GM23338 (cell line): ENCODE results near the gene PNMA1. TPM values are rescaled to one million over a fixed set of nuclear protein-coding genes. Genes with fewer than 3 reads are reported as not detected.

Experiments used
- ATAC-seq: fragments of 200-7000 bp; cut with Tn5 transposase; 3 replicates; pipeline ENCODE4 v1.9.1; 2020
- DNase-seq: peaks from one replicate; pipeline ENCODE4 v3.0.0-alpha.2; 2015; ENCODE audit warnings: low spot score
- H2AFZ ChIP-seq: fragments of 200-600 bp; sonication (generic); 2 replicates; pipeline ENCODE4 v1.8.0; 2016; ENCODE audit warnings: antibody characterized with exemption, mild to moderate bottlenecking, moderate library complexity
- H3F3A ChIP-seq: fragments of 200-600 bp; sonication (generic); replicated peaks from 2 replicates; pipeline ENCODE4 v1.8.0; 2017; ENCODE audit warnings: antibody characterized with exemption, mixed run types, low read depth
- H3K27ac ChIP-seq: fragments of 200-600 bp; sonication (generic); 2 replicates; pipeline ENCODE4 v1.6.1; 2016; ENCODE audit warnings: low read depth
- H3K27me3 ChIP-seq: fragments of 200-600 bp; sonication (generic); 2 replicates; pipeline ENCODE4 v1.8.0; 2016; ENCODE audit warnings: mild to moderate bottlenecking, mixed run types, moderate library complexity; ENCODE audit not compliant: insufficient read depth
- H3K36me3 ChIP-seq: fragments of 200-600 bp; sonication (generic); 2 replicates; pipeline ENCODE4 v1.8.0; 2016; ENCODE audit warnings: mild to moderate bottlenecking; ENCODE audit not compliant: insufficient read depth
- H3K4me1 ChIP-seq: fragments of 200-600 bp; sonication (generic); 2 replicates; pipeline ENCODE4 v1.8.0; 2016; ENCODE audit warnings: mild to moderate bottlenecking, moderate library complexity; ENCODE audit not compliant: insufficient read depth
- H3K4me2 ChIP-seq: fragments of 200-600 bp; sonication (generic); 2 replicates; pipeline ENCODE4 v1.7.1; 2017; ENCODE audit warnings: mixed run types
- H3K4me3 ChIP-seq: fragments of 200-600 bp; sonication (generic); 2 replicates; pipeline ENCODE4 v1.6.1; 2016; ENCODE audit warnings: mixed run types
- H3K79me2 ChIP-seq: fragments of 200-600 bp; sonication (generic); replicated peaks from 2 replicates; pipeline ENCODE4 v1.8.0; 2017; ENCODE audit warnings: mild to moderate bottlenecking; ENCODE audit not compliant: insufficient read depth
- H3K9me2 ChIP-seq: fragments of 200-600 bp; sonication (generic); 2 replicates; pipeline ENCODE4 v1.8.0; 2017; ENCODE audit not compliant: insufficient read depth
- H4K20me1 ChIP-seq: fragments of 200-600 bp; sonication (generic); replicated peaks from 2 replicates; pipeline ENCODE4 v1.8.0; 2017; ENCODE audit warnings: mild to moderate bottlenecking; ENCODE audit not compliant: insufficient read depth
- H3K27ac Mint-ChIP-seq: 2 replicates; pipeline ENCODE4 v1.8.0; 2020; ENCODE audit warnings: inconsistent platforms, mild to moderate bottlenecking, moderate library complexity, mixed read lengths
- H3K27me3 Mint-ChIP-seq: 3 replicates; pipeline ENCODE4 v1.8.0; 2022; ENCODE audit warnings: low read depth, mild to moderate bottlenecking, moderate library complexity, mixed read lengths, inconsistent platforms; ENCODE audit not compliant: insufficient read depth, poor library complexity
- H3K36me3 Mint-ChIP-seq: 3 replicates; pipeline ENCODE4 v1.8.0; 2021; ENCODE audit warnings: low read depth, mild to moderate bottlenecking, inconsistent platforms, moderate library complexity, mixed read lengths
- H3K4me1 Mint-ChIP-seq: 3 replicates; pipeline ENCODE4 v1.8.0; 2020; ENCODE audit warnings: mild to moderate bottlenecking, inconsistent platforms, mixed read lengths
- H3K4me3 Mint-ChIP-seq: 3 replicates; pipeline ENCODE4 v1.8.0; 2021; ENCODE audit warnings: moderate library complexity, mild to moderate bottlenecking, inconsistent platforms, mixed read lengths
- H3K9me3 Mint-ChIP-seq: 3 replicates; pipeline ENCODE4 v1.8.0; 2020; ENCODE audit warnings: moderate library complexity, mild to moderate bottlenecking, inconsistent platforms, mixed read lengths
- CREB1 ChIP-seq: fragments of 250-450 bp; sonication (Bioruptor Pico); IDR thresholded peaks from 2 replicates; pipeline ENCODE4 v1.5.0; 2020; ENCODE audit warnings: low read depth, mild to moderate bottlenecking, moderate library complexity
- EZH2 ChIP-seq: fragments of 200-600 bp; sonication (generic); IDR thresholded peaks from one replicate; pipeline ENCODE4 v1.8.0; 2017; ENCODE audit warnings: antibody characterized with exemption, mild to moderate bottlenecking, low read depth; ENCODE audit not compliant: unreplicated experiment
- EZH2phosphoT487 ChIP-seq: fragments of 200-600 bp; sonication (generic); IDR thresholded peaks from one replicate; pipeline ENCODE4 v1.8.1; 2018; ENCODE audit warnings: antibody characterized with exemption; ENCODE audit not compliant: unreplicated experiment
- JUNB ChIP-seq: IDR thresholded peaks from one replicate; pipeline ENCODE4 v1.6.1; 2016; ENCODE audit warnings: antibody characterized with exemption; ENCODE audit not compliant: unreplicated experiment
- NANOG ChIP-seq: IDR thresholded peaks from 2 replicates; pipeline ENCODE4 v1.6.1; 2016; ENCODE audit warnings: antibody characterized with exemption, borderline replicate concordance
- POLR2AphosphoS5 ChIP-seq: IDR thresholded peaks from 2 replicates; pipeline ENCODE4 v1.6.1; 2016; ENCODE audit warnings: antibody characterized with exemption, low read depth
- STAT1 ChIP-seq: IDR thresholded peaks from one replicate; pipeline ENCODE4 v1.6.1; 2016; ENCODE audit warnings: antibody characterized with exemption; ENCODE audit not compliant: unreplicated experiment
- ZNF114 ChIP-seq: fragments of 250-450 bp; sonication (Bioruptor Pico); IDR thresholded peaks from 2 replicates; pipeline ENCODE4 v1.5.0; 2020; ENCODE audit warnings: mild to moderate bottlenecking, moderate library complexity
- ZNF331 ChIP-seq: fragments of 250-450 bp; sonication (Bioruptor Pico); IDR thresholded peaks from 2 replicates; pipeline ENCODE4 v1.5.0; 2020; ENCODE audit warnings: low read depth, mild to moderate bottlenecking, moderate library complexity
- polyA plus RNA-seq: library from polyadenylated mRNA; unstranded; fragments of >200 nt; fragmentation: Nextera tagmentation; extraction: Ambion mirVana; gene quantifications from 2 replicates; pipeline ENCODE4 v1.2.1, GENCODE V29; 2016
- total RNA-seq: library from RNA; depleted of rRNA; stranded (reverse); fragments of >200 nt; shearing (Covaris generic); gene quantifications from 2 replicates; pipeline ENCODE4 v1.2.3, GENCODE V29; 2014
- TF ChIP-seq, protein P1 (sequence below), 2 experiments: fragments of 200-600 bp in 1 of 2; sonication (generic) in 1 of 2; conservative IDR thresholded peaks; 2 replicates each; pipeline versions ENCODE4 v1.5.1 to v1.6.1; 2016 to 2017; ENCODE audit warnings: antibody characterized with exemption in 2 of 2, low read depth in 2 of 2, mild to moderate bottlenecking in 2 of 2, moderate library complexity in 1 of 2
- TF ChIP-seq, protein P2 (sequence below): IDR thresholded peaks from 2 replicates; pipeline ENCODE4 v1.6.1; 2016; ENCODE audit warnings: antibody characterized with exemption
- TF ChIP-seq, protein P3 (sequence below): IDR thresholded peaks from one replicate; pipeline ENCODE4 v1.6.1; 2018; ENCODE audit warnings: antibody characterized with exemption; ENCODE audit not compliant: unreplicated experiment
- TF ChIP-seq, protein P4 (sequence below): fragments of 250-450 bp; sonication (Bioruptor Pico); IDR thresholded peaks from 2 replicates; pipeline ENCODE4 v1.5.0; 2020; ENCODE audit warnings: mild to moderate bottlenecking, moderate library complexity

Gene PNMA1
- total and polyA plus RNA-seq, 2 experiments from 2014 or later = 18.2 to 32.9 TPM

DNA sequence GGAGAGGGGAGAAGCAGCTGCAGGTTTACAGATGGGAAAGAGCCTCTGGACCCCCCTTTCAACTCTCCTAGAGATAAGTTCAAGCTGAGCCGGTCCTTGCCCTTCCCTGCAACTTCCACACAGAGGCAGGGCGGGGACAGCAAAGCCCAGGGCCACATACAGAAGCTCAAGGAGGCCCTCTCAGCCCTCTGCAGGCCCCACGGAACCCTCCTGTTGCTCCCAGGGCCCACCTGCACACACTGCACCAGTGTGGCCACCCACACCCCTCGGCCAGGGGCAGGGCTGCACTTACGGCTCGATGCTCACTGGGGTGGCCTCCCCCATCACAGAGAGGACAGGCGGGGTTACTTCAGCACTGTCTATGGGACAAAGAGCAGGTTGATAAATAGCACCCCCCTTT lies 13.0 kb upstream of the PNMA1 start:
- Mint-ChIP-seq H3K4me3 (no peak overlapping the region), H3K27ac (no peak overlapping the region), H3K27me3 (peaks cover 12% of the 10 kb centered on the region), H3K4me1 (peaks cover 35% of the 10 kb centered on the region), H3K36me3 (peaks cover 29% of the 10 kb centered on the region), H3K9me3 (no peaks in the 10 kb centered on the region)
- no peaks in the 10 kb centered on the region for H3K9me2 ChIP-seq
- H3K27ac ChIP-seq = no peak overlapping the region
- H3K4me1 ChIP-seq = peaks cover 19% of the 10 kb centered on the region
- H3K36me3 ChIP-seq = no peaks in the 10 kb centered on the region
- H4K20me1 ChIP-seq = no peaks in the 10 kb centered on the region
- H3K79me2 ChIP-seq = no peaks in the 10 kb centered on the region
- no peak overlapping the region for H3K4me2 ChIP-seq
- no peak overlapping the region for H2AFZ ChIP-seq
- H3K27me3 ChIP-seq = no peaks in the 10 kb centered on the region
- H3K4me3 ChIP-seq = no peak overlapping the region
- no peak for TF ChIP-seq ZNF114 (CRISPR knock-in tag)
- TF ChIP-seq NANOG = no peak
- TF ChIP-seq, protein P1, sequence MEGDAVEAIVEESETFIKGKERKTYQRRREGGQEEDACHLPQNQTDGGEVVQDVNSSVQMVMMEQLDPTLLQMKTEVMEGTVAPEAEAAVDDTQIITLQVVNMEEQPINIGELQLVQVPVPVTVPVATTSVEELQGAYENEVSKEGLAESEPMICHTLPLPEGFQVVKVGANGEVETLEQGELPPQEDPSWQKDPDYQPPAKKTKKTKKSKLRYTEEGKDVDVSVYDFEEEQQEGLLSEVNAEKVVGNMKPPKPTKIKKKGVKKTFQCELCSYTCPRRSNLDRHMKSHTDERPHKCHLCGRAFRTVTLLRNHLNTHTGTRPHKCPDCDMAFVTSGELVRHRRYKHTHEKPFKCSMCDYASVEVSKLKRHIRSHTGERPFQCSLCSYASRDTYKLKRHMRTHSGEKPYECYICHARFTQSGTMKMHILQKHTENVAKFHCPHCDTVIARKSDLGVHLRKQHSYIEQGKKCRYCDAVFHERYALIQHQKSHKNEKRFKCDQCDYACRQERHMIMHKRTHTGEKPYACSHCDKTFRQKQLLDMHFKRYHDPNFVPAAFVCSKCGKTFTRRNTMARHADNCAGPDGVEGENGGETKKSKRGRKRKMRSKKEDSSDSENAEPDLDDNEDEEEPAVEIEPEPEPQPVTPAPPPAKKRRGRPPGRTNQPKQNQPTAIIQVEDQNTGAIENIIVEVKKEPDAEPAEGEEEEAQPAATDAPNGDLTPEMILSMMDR (conservative IDR thresholded peaks at IDR 0.05; ENCODE audit: low read depth in 2 of 2) = no peak
- TF ChIP-seq, protein P2, sequence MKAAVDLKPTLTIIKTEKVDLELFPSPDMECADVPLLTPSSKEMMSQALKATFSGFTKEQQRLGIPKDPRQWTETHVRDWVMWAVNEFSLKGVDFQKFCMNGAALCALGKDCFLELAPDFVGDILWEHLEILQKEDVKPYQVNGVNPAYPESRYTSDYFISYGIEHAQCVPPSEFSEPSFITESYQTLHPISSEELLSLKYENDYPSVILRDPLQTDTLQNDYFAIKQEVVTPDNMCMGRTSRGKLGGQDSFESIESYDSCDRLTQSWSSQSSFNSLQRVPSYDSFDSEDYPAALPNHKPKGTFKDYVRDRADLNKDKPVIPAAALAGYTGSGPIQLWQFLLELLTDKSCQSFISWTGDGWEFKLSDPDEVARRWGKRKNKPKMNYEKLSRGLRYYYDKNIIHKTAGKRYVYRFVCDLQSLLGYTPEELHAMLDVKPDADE = no peak
- no peak for TF ChIP-seq EZH2
- no peak for TF ChIP-seq CREB1 (CRISPR knock-in tag)
- TF ChIP-seq, protein P3, sequence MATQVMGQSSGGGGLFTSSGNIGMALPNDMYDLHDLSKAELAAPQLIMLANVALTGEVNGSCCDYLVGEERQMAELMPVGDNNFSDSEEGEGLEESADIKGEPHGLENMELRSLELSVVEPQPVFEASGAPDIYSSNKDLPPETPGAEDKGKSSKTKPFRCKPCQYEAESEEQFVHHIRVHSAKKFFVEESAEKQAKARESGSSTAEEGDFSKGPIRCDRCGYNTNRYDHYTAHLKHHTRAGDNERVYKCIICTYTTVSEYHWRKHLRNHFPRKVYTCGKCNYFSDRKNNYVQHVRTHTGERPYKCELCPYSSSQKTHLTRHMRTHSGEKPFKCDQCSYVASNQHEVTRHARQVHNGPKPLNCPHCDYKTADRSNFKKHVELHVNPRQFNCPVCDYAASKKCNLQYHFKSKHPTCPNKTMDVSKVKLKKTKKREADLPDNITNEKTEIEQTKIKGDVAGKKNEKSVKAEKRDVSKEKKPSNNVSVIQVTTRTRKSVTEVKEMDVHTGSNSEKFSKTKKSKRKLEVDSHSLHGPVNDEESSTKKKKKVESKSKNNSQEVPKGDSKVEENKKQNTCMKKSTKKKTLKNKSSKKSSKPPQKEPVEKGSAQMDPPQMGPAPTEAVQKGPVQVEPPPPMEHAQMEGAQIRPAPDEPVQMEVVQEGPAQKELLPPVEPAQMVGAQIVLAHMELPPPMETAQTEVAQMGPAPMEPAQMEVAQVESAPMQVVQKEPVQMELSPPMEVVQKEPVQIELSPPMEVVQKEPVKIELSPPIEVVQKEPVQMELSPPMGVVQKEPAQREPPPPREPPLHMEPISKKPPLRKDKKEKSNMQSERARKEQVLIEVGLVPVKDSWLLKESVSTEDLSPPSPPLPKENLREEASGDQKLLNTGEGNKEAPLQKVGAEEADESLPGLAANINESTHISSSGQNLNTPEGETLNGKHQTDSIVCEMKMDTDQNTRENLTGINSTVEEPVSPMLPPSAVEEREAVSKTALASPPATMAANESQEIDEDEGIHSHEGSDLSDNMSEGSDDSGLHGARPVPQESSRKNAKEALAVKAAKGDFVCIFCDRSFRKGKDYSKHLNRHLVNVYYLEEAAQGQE = no peak
- TF ChIP-seq, protein P4, sequence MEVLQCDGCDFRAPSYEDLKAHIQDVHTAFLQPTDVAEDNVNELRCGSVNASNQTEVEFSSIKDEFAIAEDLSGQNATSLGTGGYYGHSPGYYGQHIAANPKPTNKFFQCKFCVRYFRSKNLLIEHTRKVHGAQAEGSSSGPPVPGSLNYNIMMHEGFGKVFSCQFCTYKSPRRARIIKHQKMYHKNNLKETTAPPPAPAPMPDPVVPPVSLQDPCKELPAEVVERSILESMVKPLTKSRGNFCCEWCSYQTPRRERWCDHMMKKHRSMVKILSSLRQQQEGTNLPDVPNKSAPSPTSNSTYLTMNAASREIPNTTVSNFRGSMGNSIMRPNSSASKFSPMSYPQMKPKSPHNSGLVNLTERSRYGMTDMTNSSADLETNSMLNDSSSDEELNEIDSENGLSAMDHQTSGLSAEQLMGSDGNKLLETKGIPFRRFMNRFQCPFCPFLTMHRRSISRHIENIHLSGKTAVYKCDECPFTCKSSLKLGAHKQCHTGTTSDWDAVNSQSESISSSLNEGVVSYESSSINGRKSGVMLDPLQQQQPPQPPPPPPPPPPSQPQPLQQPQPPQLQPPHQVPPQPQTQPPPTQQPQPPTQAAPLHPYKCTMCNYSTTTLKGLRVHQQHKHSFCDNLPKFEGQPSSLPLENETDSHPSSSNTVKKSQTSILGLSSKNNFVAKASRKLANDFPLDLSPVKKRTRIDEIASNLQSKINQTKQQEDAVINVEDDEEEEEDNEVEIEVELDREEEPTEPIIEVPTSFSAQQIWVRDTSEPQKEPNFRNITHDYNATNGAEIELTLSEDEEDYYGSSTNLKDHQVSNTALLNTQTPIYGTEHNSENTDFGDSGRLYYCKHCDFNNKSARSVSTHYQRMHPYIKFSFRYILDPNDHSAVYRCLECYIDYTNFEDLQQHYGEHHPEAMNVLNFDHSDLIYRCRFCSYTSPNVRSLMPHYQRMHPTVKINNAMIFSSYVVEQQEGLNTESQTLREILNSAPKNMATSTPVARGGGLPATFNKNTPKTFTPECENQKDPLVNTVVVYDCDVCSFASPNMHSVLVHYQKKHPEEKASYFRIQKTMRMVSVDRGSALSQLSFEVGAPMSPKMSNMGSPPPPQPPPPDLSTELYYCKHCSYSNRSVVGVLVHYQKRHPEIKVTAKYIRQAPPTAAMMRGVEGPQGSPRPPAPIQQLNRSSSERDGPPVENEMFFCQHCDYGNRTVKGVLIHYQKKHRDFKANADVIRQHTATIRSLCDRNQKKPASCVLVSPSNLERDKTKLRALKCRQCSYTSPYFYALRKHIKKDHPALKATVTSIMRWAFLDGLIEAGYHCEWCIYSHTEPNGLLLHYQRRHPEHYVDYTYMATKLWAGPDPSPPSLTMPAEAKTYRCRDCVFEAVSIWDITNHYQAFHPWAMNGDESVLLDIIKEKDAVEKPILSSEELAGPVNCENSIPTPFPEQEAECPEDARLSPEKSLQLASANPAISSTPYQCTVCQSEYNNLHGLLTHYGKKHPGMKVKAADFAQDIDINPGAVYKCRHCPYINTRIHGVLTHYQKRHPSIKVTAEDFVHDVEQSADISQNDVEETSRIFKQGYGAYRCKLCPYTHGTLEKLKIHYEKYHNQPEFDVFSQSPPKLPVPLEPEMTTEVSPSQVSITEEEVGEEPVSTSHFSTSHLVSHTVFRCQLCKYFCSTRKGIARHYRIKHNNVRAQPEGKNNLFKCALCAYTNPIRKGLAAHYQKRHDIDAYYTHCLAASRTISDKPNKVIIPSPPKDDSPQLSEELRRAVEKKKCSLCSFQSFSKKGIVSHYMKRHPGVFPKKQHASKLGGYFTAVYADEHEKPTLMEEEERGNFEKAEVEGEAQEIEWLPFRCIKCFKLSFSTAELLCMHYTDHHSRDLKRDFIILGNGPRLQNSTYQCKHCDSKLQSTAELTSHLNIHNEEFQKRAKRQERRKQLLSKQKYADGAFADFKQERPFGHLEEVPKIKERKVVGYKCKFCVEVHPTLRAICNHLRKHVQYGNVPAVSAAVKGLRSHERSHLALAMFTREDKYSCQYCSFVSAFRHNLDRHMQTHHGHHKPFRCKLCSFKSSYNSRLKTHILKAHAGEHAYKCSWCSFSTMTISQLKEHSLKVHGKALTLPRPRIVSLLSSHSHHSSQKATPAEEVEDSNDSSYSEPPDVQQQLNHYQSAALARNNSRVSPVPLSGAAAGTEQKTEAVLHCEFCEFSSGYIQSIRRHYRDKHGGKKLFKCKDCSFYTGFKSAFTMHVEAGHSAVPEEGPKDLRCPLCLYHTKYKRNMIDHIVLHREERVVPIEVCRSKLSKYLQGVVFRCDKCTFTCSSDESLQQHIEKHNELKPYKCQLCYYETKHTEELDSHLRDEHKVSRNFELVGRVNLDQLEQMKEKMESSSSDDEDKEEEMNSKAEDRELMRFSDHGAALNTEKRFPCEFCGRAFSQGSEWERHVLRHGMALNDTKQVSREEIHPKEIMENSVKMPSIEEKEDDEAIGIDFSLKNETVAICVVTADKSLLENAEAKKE (CRISPR knock-in tag) = no peak
- TF ChIP-seq ZNF331 (CRISPR knock-in tag) = no peak
- TF ChIP-seq STAT1 = no peak
- no peak for TF ChIP-seq EZH2phosphoT487
- TF ChIP-seq POLR2AphosphoS5 = no peak
- no peak for TF ChIP-seq JUNB
- DNase-seq (no peak), ATAC-seq (no peak)
- H3F3A ChIP-seq = peaks cover 3% of the 10 kb centered on the region; the same call in 1 of the 2 replicates
